H1 (cell line): ENCODE data around the gene KIAA0513. TPM values are rescaled to one million over a fixed set of nuclear protein-coding genes. Genes with fewer than 3 reads are reported as not detected.

ENCODE experiments used
- CREB1 ChIP-seq: IDR thresholded peaks from 2 replicates; pipeline ENCODE4 v1.6.1; 2012; ENCODE audit warnings: inconsistent platforms
- SP4 ChIP-seq: IDR thresholded peaks from 2 replicates; pipeline ENCODE4 v1.6.1; 2012; ENCODE audit warnings: low read length, inconsistent platforms
- TCF12 ChIP-seq: IDR thresholded peaks from 2 replicates; pipeline ENCODE4 v1.6.1; 2011; ENCODE audit warnings: low read depth, mild to moderate bottlenecking, low read length
- TEAD4 ChIP-seq: IDR thresholded peaks from 2 replicates; pipeline ENCODE4 v1.6.1; 2012; ENCODE audit warnings: low read depth, low read length, inconsistent platforms, mixed read lengths
- polyA plus RNA-seq, 7 experiments: library from polyadenylated mRNA; depleted of rRNA in 3 of 7; stranded (reverse) in 5 of 7; unstranded in 2 of 7; fragments of >200 nt in 5 of 7; fragments of 200-250 nt in 2 of 7; gene quantifications; 1 replicate in 5 of 7; 2 replicates in 1 of 7; 4 replicates in 1 of 7; pipeline versions ENCODE4 v1.2.1 to v1.2.3, GENCODE V29; 2011 to 2013; ENCODE audit warnings: missing spikeins in 2 of 7, mixed read lengths in 2 of 7
- total RNA-seq: library from RNA; stranded (reverse); fragmentation: NEBNext Ultra II Directional; extraction: Animal tissue kit (Norgen Biotek cat#: 25700); gene quantifications from 2 replicates; pipeline ENCODE4 v1.2.1, GENCODE V29; 2021
- TF ChIP-seq, protein P1 (sequence below): fragments of 300-600 bp; sonication (generic); IDR thresholded peaks from 2 replicates; pipeline ENCODE4 v1.7.1; 2012; ENCODE audit warnings: low read length, moderate library complexity, mild to moderate bottlenecking, inconsistent platforms; ENCODE audit not compliant: insufficient replicate concordance
- TF ChIP-seq, protein P2 (sequence below): IDR thresholded peaks from 2 replicates; pipeline ENCODE4 v1.6.1; 2012; ENCODE audit warnings: inconsistent platforms

Gene KIAA0513
- total and polyA plus RNA-seq, 2 of the 8 experiments (the other 6 are each of a cell fraction or from before 2014, with no cell fraction given): 2.1 to 6.1 TPM

DNA sequence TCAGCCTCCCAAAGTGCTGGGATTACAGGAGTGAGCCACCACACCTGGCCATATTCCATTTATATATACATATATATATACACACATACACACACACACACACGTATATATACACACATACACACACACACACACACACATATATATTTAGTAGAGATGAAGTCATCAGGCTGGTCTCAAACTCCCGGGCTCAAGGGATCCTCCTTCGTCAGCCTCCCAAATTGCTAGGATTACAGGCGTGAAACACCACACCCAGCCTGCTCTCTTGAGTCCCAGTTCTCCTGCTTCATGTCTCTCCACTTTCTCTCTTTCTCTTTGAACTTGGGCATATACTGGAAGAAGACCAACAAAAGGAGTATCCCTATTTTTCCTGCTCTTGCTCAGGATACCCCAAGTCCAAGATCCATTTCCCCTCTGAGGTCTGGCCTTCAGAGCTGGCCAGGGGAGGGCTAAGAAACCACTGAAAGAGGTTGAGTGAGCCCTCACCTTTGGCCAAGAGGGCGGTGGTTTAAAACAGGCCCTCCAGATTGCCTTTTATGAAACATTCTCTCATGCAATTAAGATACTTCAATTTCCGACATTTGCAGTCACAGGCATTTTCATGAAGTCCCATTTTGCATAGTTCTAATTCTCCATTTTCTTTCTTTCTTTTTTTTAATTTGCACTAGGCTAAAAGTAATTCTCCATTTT, 46.8 kb downstream of the KIAA0513 start (continued):
- TF ChIP-seq, protein P1, sequence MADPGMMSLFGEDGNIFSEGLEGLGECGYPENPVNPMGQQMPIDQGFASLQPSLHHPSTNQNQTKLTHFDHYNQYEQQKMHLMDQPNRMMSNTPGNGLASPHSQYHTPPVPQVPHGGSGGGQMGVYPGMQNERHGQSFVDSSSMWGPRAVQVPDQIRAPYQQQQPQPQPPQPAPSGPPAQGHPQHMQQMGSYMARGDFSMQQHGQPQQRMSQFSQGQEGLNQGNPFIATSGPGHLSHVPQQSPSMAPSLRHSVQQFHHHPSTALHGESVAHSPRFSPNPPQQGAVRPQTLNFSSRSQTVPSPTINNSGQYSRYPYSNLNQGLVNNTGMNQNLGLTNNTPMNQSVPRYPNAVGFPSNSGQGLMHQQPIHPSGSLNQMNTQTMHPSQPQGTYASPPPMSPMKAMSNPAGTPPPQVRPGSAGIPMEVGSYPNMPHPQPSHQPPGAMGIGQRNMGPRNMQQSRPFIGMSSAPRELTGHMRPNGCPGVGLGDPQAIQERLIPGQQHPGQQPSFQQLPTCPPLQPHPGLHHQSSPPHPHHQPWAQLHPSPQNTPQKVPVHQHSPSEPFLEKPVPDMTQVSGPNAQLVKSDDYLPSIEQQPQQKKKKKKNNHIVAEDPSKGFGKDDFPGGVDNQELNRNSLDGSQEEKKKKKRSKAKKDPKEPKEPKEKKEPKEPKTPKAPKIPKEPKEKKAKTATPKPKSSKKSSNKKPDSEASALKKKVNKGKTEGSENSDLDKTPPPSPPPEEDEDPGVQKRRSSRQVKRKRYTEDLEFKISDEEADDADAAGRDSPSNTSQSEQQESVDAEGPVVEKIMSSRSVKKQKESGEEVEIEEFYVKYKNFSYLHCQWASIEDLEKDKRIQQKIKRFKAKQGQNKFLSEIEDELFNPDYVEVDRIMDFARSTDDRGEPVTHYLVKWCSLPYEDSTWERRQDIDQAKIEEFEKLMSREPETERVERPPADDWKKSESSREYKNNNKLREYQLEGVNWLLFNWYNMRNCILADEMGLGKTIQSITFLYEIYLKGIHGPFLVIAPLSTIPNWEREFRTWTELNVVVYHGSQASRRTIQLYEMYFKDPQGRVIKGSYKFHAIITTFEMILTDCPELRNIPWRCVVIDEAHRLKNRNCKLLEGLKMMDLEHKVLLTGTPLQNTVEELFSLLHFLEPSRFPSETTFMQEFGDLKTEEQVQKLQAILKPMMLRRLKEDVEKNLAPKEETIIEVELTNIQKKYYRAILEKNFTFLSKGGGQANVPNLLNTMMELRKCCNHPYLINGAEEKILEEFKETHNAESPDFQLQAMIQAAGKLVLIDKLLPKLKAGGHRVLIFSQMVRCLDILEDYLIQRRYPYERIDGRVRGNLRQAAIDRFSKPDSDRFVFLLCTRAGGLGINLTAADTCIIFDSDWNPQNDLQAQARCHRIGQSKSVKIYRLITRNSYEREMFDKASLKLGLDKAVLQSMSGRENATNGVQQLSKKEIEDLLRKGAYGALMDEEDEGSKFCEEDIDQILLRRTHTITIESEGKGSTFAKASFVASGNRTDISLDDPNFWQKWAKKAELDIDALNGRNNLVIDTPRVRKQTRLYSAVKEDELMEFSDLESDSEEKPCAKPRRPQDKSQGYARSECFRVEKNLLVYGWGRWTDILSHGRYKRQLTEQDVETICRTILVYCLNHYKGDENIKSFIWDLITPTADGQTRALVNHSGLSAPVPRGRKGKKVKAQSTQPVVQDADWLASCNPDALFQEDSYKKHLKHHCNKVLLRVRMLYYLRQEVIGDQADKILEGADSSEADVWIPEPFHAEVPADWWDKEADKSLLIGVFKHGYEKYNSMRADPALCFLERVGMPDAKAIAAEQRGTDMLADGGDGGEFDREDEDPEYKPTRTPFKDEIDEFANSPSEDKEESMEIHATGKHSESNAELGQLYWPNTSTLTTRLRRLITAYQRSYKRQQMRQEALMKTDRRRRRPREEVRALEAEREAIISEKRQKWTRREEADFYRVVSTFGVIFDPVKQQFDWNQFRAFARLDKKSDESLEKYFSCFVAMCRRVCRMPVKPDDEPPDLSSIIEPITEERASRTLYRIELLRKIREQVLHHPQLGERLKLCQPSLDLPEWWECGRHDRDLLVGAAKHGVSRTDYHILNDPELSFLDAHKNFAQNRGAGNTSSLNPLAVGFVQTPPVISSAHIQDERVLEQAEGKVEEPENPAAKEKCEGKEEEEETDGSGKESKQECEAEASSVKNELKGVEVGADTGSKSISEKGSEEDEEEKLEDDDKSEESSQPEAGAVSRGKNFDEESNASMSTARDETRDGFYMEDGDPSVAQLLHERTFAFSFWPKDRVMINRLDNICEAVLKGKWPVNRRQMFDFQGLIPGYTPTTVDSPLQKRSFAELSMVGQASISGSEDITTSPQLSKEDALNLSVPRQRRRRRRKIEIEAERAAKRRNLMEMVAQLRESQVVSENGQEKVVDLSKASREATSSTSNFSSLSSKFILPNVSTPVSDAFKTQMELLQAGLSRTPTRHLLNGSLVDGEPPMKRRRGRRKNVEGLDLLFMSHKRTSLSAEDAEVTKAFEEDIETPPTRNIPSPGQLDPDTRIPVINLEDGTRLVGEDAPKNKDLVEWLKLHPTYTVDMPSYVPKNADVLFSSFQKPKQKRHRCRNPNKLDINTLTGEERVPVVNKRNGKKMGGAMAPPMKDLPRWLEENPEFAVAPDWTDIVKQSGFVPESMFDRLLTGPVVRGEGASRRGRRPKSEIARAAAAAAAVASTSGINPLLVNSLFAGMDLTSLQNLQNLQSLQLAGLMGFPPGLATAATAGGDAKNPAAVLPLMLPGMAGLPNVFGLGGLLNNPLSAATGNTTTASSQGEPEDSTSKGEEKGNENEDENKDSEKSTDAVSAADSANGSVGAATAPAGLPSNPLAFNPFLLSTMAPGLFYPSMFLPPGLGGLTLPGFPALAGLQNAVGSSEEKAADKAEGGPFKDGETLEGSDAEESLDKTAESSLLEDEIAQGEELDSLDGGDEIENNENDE: no peak
- TF ChIP-seq TEAD4 (no peak), SP4 (no peak), CREB1 (no peak), TCF12 (no peak)
- TF ChIP-seq, protein P2, sequence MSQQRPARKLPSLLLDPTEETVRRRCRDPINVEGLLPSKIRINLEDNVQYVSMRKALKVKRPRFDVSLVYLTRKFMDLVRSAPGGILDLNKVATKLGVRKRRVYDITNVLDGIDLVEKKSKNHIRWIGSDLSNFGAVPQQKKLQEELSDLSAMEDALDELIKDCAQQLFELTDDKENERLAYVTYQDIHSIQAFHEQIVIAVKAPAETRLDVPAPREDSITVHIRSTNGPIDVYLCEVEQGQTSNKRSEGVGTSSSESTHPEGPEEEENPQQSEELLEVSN: no peak
